Heart right ventricle (tissue), 16 donors: Measurements from ENCODE around the gene CCDC73. TPM values are rescaled to one million over a fixed set of nuclear protein-coding genes. Genes with fewer than 3 reads are reported as not detected.

ENCODE experiments used
- ATAC-seq, 8 donors: fragments of 200-7000 bp; cut with Tn5 transposase; one replicate each; pipeline ENCODE4 v1.9.1; 2020; ENCODE audit warnings: mild to moderate bottlenecking in 8 of 8, moderate library complexity in 8 of 8, moderate number of reproducible peaks in 1 of 8
- DNase-seq, 2 donors: peaks; one replicate each; pipeline ENCODE4 v3.0.0-alpha.2; 2020
- H3K27ac ChIP-seq, 10 donors: fragments of 200-600 bp; sonication (generic) in 2 of 10; one replicate each; pipeline versions ENCODE4 v1.5.0 to v1.8.0; 2020 to 2022; ENCODE audit warnings: mild to moderate bottlenecking in 3 of 10
- H3K27me3 ChIP-seq, 7 donors: fragments of 200-600 bp; one replicate each; pipeline ENCODE4 v1.8.0; 2021 to 2022; ENCODE audit warnings: mild to moderate bottlenecking in 2 of 7
- H3K36me3 ChIP-seq, 9 donors: fragments of 200-600 bp; sonication (generic) in 1 of 9; one replicate each; pipeline versions ENCODE4 v1.5.0 to v1.8.0; 2020 to 2022; ENCODE audit warnings: mild to moderate bottlenecking in 2 of 9
- H3K4me1 ChIP-seq, 9 donors: fragments of 200-600 bp; sonication (generic) in 1 of 9; one replicate each; pipeline versions ENCODE4 v1.5.0 to v1.8.0; 2020 to 2022; ENCODE audit warnings: mild to moderate bottlenecking in 4 of 9
- H3K4me3 ChIP-seq, 10 donors: fragments of 200-600 bp; sonication (generic) in 2 of 10; one replicate each; pipeline versions ENCODE4 v1.5.0 to v1.8.0; 2020 to 2022; ENCODE audit warnings: mild to moderate bottlenecking in 7 of 10, moderate library complexity in 2 of 10
- H3K9me3 ChIP-seq, 11 donors: fragments of 200-600 bp in 10 of 11; sonication (generic) in 2 of 11; one replicate each; pipeline versions ENCODE4 v1.5.0 to v1.8.0; 2013 to 2022; ENCODE audit warnings: mild to moderate bottlenecking in 2 of 11, control low read depth in 1 of 11, moderate library complexity in 1 of 11
- CTCF ChIP-seq, 9 donors: fragments of 200-600 bp; sonication (generic) in 2 of 9; IDR thresholded peaks; one replicate each; pipeline versions ENCODE4 v1.5.0 to v1.8.0; 2021 to 2022; ENCODE audit warnings: antibody characterized with exemption in 9 of 9, mild to moderate bottlenecking in 5 of 9, moderate library complexity in 1 of 9
- WGBS, 2 donors: extraction: QIAGEN DNeasy Blood & Tissue Kit; methylation state at CpG; one replicate each; pipeline ENCODE4 v1.1.7; 2013; ENCODE audit warnings: inconsistent platforms in 1 of 2; 5-methylcytosine and 5-hydroxymethylcytosine counted together
- intact Hi-C, 10 donors: fragments of 100-400 bp; cut with DNase I; formaldehyde crosslinking; loops; one replicate each; pipeline versions ENCODE4 v1.11.1 to v1.14.2; 2022
- polyA plus RNA-seq, 2 donors: library from polyadenylated mRNA; stranded (reverse); fragments of 200-250 nt; gene quantifications; one replicate each; pipeline ENCODE4 v1.2.3, GENCODE V29; 2013
- total RNA-seq, 10 donors: library from RNA; stranded (reverse); fragmentation: NEBNext Ultra II Directional in 3 of 10; extraction: Animal tissue kit (Norgen Biotek cat#: 25700) in 3 of 10; gene quantifications; one replicate each; pipeline versions ENCODE4 v1.2.1 to v1.2.4, GENCODE V29; 2021 to 2023
- donor health status: Arrhythmogenic right ventricular cardiomyopathy.
- donor health status: ischemic (EF 13 %, LVEDD 7.1; RV severe dilation, severe dysfunction).
- donor health status: healthy with polysubstance abuse.
- donor health status: DM: no; HTN: yes; CAD: no.
- donor health status: DM: no; HTN: no; CAD: no.
- donor health status: ischemic (EF 25% LVEDD 6.9; RV normal size, moderate dysfunction).
- donor health status: ischemic (EF 25% LVEDD 5.7; RV mildly dilated, moderate dysfunction).
- donor health status: healthy.
- donor health status: DM: yes; HTN: yes; CAD: no.
- donor health status: Ischemic cardiomyopathy.
- donor health status: ischemic (EF 35%, LVEDD 5.7; RV mildly dilated, moderate dysfunction).
- donor health status: nonischemic (EF 11% LVEDD 7.7; RV severe dilation, severe dysfunction).
- donor health status: DM: yes; HTN: yes; CAD: no.
- donor health status: PGD.
- donor health status: ischemic (EF 29% LVEDD 5.4; RV normal size, mild dysfunction).
- donor health status: nonischemic (EF 23%, LVEDD 6.1; RV moderate dilation, normal function).

Gene CCDC73
- total and polyA plus RNA-seq, 12 donors, result 0.01 TPM; not detected in 11

- TF ChIP-seq CTCF (IDR thresholded peaks at IDR 0.05), result peak in 2 of 9 donors; percentile 15 to 18
- no peak overlapping the region for H3K4me3 ChIP-seq
- H3K9me3 ChIP-seq, result peaks cover 0 to 3% (median 0%) of the 10 kb centered on the region in 11 donors
- intact Hi-C loops, result loop anchor here in 3 of 10 donors (10.0 kb wide), 2 partner anchors 152 to 202 kb away; partner anchors contain the start of gene WT1 (in 1 of the 3)
- WGBS, 2 donors, result 58 to 59% methylated on average over 4 of the region's 4 CpGs
- no peak for ATAC-seq
- H3K4me1 ChIP-seq, result peaks cover 0 to 52% (median 26%) of the 10 kb centered on the region in 9 donors
- peaks cover 0 to 45% (median 23%) of the 10 kb centered on the region in 9 donors for H3K36me3 ChIP-seq
- no peaks in the 10 kb centered on the region for H3K27me3 ChIP-seq
- no peak for DNase-seq
- no peak overlapping the region for H3K27ac ChIP-seq
These were observed 207.8 kb downstream of the CCDC73 start for GRCh38 chr11:32586576-32587190.

DNA sequence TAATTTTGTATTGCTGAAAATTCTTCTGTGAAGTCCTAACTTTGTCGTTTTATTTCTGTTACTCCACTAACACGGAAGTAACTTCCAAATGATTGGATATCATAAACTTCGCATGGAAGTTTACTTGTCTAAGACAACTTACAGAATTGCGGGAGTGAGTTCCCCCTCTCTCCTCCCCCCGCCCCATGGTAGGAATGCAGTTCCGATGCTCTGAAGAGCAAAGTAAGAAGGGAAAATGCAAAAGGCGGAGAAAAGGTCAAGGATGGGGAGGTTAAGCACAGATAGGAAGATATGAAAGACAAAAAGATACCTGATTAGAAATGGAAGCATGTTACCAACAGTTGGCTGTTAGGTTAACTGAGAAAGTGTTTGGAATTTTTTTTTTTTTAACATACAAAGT, 209.5 kb downstream of the CCDC73 start:
- no peak for DNase-seq
- no peaks in the 10 kb centered on the region for H3K27me3 ChIP-seq
- WGBS, 2 donors, result 12 to 15% methylated on average over 7 of the region's 7 CpGs
- peaks cover 0 to 52% (median 26%) of the 10 kb centered on the region in 9 donors for H3K4me1 ChIP-seq
- peaks cover 0 to 3% (median 0%) of the 10 kb centered on the region in 11 donors for H3K9me3 ChIP-seq
- ATAC-seq, result no peak
- H3K36me3 ChIP-seq, result peaks cover 0 to 28% (median 12%) of the 10 kb centered on the region in 9 donors
- intact Hi-C loops, result loop anchor here in 3 of 10 donors (5.0 to 10.0 kb wide), 3 partner anchors 148 to 200 kb away; partner anchors contain the start of gene WT1 (in 2 of the 3)
- no peak for TF ChIP-seq CTCF (IDR thresholded peaks at IDR 0.05)
- peak overlapping the region; percentile 56 to 98 (median 88) for H3K4me3 ChIP-seq
- H3K27ac ChIP-seq, result no peak overlapping the region

DNA sequence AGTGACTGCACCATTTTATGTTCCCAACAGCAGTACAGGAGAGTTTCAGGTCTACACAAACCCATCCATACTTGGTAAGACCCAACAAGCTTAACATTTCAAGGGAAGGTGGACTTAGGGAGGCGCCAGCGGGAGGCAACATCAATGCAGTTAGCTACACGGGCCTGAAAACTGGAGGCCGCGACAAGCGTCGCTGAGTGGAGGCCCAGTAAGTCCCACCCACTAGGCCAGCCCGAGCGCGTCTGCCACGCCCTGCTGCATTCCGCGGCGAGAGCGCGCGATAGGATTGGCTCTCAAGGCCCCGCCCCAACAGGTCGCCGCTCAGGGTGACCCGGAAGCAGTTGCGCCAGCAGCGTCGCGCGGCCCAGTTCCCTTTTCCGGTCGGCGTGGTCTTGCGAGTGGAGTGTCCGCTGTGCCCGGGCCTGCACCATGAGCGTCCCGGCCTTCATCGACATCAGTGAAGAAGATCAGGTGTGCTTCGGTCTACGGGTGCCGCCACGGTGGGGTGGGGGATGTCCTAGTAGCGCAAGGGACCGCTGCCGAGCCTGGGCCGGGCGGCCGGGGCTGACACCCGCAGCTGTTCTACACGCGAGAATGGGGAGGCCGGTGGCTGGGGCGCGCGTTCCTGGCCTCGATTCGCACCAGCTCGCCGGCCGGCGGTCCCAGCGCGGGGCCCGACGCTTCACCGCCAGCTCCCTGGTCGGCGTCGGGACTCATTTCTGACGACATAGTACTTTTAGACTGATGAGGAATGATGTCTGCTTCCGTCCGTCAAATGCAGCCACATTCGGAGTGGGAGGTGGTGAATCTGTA, 210.8 kb downstream of the CCDC73 start, which contains the start of gene EIF3M:
TSS of gene EIF3M (plus strand) at position 373 of the 813 bp plus-strand sequence. CDS start at position 430, 57 bp downstream.
- intact Hi-C loops, result loop anchor here in 3 of 10 donors (5.0 to 10.0 kb wide), 3 partner anchors 146 to 199 kb away; partner anchors contain the start of gene WT1 (in 2 of the 3)
- Histone ChIP-seq H3K36me3 (peaks cover 0 to 15% (median 0%) of the 10 kb centered on the region in 9 donors), H3K27ac (peak within 1 kb of the TSS; percentile 38 to 94 (median 85)), H3K4me3 (peak within 1 kb of the TSS; percentile 56 to 98 (median 88)), H3K27me3 (peaks cover 0 to 10% (median 0%) of the 10 kb centered on the region in 7 donors), H3K4me1 (peaks cover 0 to 47% (median 26%) of the 10 kb centered on the region in 9 donors), H3K9me3 (peaks cover 0 to 3% (median 0%) of the 10 kb centered on the region in 11 donors)
- TF ChIP-seq CTCF (IDR thresholded peaks at IDR 0.05), result no peak
- ATAC-seq (peak; percentile 100), DNase-seq (peak; percentile 96 to 97)
- WGBS, 2 donors, result 1% methylated on average over 69 to 70 of the region's 70 CpGs

- Histone ChIP-seq H3K27ac (no peak overlapping the region), H3K4me1 (peaks cover 0 to 27% (median 21%) of the 10 kb centered on the region in 9 donors), H3K27me3 (peaks cover 0 to 21% (median 0%) of the 10 kb centered on the region in 7 donors), H3K9me3 (peaks cover 0 to 3% (median 0%) of the 10 kb centered on the region in 11 donors), H3K36me3 (no peaks in the 10 kb centered on the region), H3K4me3 (no peak overlapping the region)
- WGBS, 2 donors, result 88 to 89% methylated on average over 3 of the region's 3 CpGs
- no peak for DNase-seq
- ATAC-seq, result no peak
- intact Hi-C loops, result loop anchor here in 3 of 10 donors (5.0 to 10.0 kb wide), 3 partner anchors 144 to 197 kb away; partner anchors contain the start of gene WT1 (in 2 of the 3)
- no peak for TF ChIP-seq CTCF (IDR thresholded peaks at IDR 0.05)
These were observed 212.9 kb downstream of the CCDC73 start for GRCh38 chr11:32581556-32581955.
